ENCODE measurements around the gene USH1C.

Gene USH1C

GRCh38 chr11:17504330-17505107 is 39.7 kb downstream of the USH1C start:
- no peak for TF ChIP-seq GATA2 (IDR thresholded peaks at IDR 0.05; ENCODE audit: low read depth, low read length)
- TF ChIP-seq GATA3 (IDR thresholded peaks at IDR 0.05; ENCODE audit: low read depth, low read length) = no peak

GRCh38 chr11:17502630-17503029 is 41.6 kb downstream of the USH1C start:
- TF ChIP-seq GATA2 (IDR thresholded peaks at IDR 0.05; ENCODE audit: low read depth, low read length) (no peak), GATA3 (IDR thresholded peaks at IDR 0.05; ENCODE audit: low read depth, low read length) (no peak)

GRCh38 chr11:17500673-17501072 is 43.5 kb downstream of the USH1C start:
- TF ChIP-seq GATA2 (IDR thresholded peaks at IDR 0.05; ENCODE audit: low read depth, low read length) = no peak
- TF ChIP-seq GATA3 (IDR thresholded peaks at IDR 0.05; ENCODE audit: low read depth, low read length) = no peak

DNA sequence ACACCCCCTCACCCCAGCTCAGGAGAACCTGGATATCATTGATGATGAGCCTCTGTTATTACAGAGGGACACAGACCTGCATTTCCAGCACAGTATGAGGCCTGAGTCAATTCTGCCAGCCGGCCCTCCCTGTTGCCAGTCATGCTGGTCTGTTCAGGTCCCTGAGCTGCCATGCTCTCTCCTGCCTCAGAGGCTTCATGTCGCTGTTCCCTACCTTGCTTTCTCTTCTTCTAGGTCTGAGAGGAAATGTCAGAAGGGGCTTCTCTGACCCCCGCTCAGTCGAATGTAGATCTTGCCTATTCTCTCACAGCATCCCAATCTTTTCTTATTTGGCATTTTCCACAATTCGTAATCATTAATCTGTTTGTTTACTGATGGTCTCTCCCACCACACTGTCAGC is 45.7 kb downstream of the USH1C start:
- TF ChIP-seq GATA3 (IDR thresholded peaks at IDR 0.05; ENCODE audit: low read depth, low read length) (no peak), GATA2 (IDR thresholded peaks at IDR 0.05; ENCODE audit: low read depth, low read length) (no peak)

DNA sequence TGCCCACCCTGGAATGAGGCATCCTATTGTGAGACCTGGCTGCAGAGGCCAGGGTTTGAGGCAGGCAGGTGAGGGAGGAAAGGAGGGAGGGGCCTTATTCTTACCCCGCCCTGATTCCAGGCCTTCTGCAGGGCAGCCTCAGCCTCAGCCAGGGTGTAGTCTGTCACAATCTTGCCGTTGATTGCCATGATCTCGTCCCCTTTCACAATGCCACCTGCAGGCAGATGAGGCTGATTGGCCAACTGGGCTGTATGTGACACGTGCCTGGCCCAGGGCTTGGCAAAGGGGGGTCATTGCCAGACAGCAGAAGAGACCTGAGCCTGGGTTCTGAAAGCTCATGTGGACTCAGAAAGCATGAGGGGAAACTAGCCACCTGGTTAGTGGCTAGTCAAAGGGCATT is 46.2 kb downstream of the USH1C start:
- no peak for TF ChIP-seq GATA2 (IDR thresholded peaks at IDR 0.05; ENCODE audit: low read depth, low read length)
- TF ChIP-seq GATA3 (IDR thresholded peaks at IDR 0.05; ENCODE audit: low read depth, low read length) = no peak

- no peak for TF ChIP-seq GATA2 (IDR thresholded peaks at IDR 0.05; ENCODE audit: low read depth, low read length)
- no peak for TF ChIP-seq GATA3 (IDR thresholded peaks at IDR 0.05; ENCODE audit: low read depth, low read length)
Measured at GRCh38 chr11:17496406-17496805, 47.8 kb downstream of the USH1C start.

DNA sequence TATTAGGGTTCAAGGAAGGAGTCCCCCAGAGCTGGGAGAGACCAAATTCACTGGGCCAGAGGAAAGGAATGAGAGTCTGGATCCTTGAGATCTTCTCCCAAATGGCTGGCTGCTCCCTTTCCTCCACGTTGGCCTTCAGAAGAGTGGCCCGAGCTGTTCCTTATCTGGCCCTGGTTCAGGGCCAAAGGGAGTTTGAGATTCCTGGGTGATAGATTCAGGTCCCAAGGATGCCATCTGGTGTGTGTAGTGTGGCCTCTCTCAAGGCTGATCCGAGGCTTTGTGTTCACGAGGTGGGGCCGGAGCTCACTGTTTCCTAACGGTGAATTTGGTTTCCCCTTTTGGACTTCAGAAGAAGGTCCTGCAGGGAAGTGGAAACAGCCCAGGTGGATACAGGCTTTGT is 50.2 kb downstream of the USH1C start:
- TF ChIP-seq GATA2 (IDR thresholded peaks at IDR 0.05; ENCODE audit: low read depth, low read length) = no peak
- no peak for TF ChIP-seq GATA3 (IDR thresholded peaks at IDR 0.05; ENCODE audit: low read depth, low read length)

DNA sequence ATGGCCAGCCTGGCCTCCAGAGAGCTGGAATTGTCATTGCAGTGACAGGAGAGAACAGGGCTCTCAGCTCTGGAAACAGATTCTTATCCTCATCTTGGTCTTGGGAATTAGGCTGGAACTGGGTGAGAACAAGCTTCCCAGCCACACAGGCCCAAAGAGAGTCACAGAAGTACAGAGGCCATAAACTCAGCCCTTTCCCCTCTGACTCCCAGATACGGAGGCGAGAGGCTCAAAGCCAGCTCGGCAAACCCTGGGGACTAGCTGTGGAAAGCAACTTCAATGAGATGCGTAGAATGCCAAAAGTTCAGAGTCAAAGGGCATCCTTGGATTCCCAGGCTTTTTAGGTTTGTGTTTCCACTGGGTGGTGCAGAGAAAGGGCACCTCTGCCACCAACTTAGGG is 53.3 kb downstream of the USH1C start:
- no peak for TF ChIP-seq GATA3 (IDR thresholded peaks at IDR 0.05; ENCODE audit: low read depth, low read length)
- TF ChIP-seq GATA2 (IDR thresholded peaks at IDR 0.05; ENCODE audit: low read depth, low read length) = no peak

DNA sequence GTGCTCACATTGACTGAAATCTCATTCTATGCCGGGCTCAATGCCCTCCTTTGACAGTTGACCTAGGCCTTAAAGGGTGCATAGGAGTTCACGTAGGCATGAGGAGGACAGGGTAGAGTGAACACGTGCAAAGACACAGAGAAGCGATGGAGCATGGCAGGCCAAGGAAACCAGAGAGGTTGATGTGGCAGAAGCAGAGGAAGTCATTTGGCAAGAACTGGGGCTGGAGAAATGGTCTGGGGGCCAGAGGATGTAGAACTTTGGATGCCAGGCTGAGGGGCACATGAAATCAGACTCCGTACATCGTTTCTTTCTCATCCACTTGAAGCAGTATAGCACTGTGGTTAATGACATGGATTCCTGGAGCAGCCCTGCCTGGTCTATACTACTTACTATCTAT is 54.0 kb downstream of the USH1C start:
- no peak for TF ChIP-seq GATA2 (IDR thresholded peaks at IDR 0.05; ENCODE audit: low read depth, low read length)
- TF ChIP-seq GATA3 (IDR thresholded peaks at IDR 0.05; ENCODE audit: low read depth, low read length) = no peak

DNA sequence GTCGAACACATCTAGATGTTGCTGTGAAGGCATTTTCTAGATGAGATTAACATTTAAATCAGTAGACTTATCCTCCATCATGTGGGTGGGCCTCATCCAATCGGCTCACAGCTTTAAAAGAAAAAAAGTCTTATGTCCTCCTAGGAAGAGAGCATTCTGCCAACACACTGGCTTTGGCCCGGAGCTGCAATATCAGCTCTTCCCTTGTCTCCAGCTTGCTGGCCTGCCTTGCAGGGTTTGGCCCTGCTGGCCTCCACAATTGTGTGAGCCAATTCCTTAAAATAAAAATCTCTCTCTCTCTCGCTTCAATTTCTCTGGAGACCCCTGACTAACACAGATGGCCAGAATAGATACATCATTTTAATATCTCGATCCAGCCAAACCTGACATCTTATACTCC is 54.5 kb downstream of the USH1C start:
- TF ChIP-seq GATA3 (IDR thresholded peaks at IDR 0.05; ENCODE audit: low read depth, low read length) (no peak), GATA2 (IDR thresholded peaks at IDR 0.05; ENCODE audit: low read depth, low read length) (no peak)

- no peak for TF ChIP-seq GATA3 (IDR thresholded peaks at IDR 0.05; ENCODE audit: low read depth, low read length)
- no peak for TF ChIP-seq GATA2 (IDR thresholded peaks at IDR 0.05; ENCODE audit: low read depth, low read length)
Measured at GRCh38 chr11:17488563-17488962, 55.7 kb downstream of the USH1C start.

- TF ChIP-seq GATA2 (IDR thresholded peaks at IDR 0.05; ENCODE audit: low read depth, low read length) = no peak
Measured at GRCh38 chr11:17486646-17487045, 57.6 kb downstream of the USH1C start.

- TF ChIP-seq GATA2 (IDR thresholded peaks at IDR 0.05; ENCODE audit: low read depth, low read length) = no peak
- no peak for TF ChIP-seq GATA3 (IDR thresholded peaks at IDR 0.05; ENCODE audit: low read depth, low read length)
Measured at GRCh38 chr11:17483505-17483904, 60.7 kb downstream of the USH1C start.

DNA sequence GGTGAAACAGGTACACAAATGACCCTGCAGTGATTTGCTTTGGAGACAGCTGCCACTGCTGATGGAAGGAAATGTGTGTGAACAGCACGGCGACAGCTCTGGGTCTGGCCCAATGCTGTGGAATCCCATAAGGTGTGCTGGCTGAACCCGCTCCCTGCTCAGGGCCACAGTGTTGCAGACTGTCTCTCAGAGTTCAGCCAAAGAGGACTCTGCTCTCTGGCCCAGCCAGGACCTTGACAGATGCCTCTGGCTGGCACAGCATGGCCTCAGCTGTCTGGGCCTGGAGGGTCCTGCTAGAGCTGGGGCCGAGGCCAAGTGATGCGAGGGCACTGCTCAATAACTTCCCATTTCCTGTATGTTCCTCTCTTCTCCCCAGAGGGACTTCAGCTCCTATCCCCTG is 62.3 kb downstream of the USH1C start:
- TF ChIP-seq GATA2 (IDR thresholded peaks at IDR 0.05; ENCODE audit: low read depth, low read length) (no peak), GATA3 (IDR thresholded peaks at IDR 0.05; ENCODE audit: low read depth, low read length) (no peak)

- TF ChIP-seq GATA2 (IDR thresholded peaks at IDR 0.05; ENCODE audit: low read depth, low read length) = no peak
- TF ChIP-seq GATA3 (IDR thresholded peaks at IDR 0.05; ENCODE audit: low read depth, low read length) = no peak
Measured at GRCh38 chr11:17479284-17480214, 64.7 kb downstream of the USH1C start.
